Nephron (organoid): Measurements from ENCODE around the gene TIGD3.
A peak's percentile ranks its signal among the peaks of the same experiment; 100 is the strongest.

Experiments used
- H3K27ac Mint-ChIP-seq, 3 experiments: 2 replicates each; pipeline ENCODE4 v1.8.0; 2020; ENCODE audit warnings: mixed read lengths in 3 of 3, mild to moderate bottlenecking in 2 of 3, moderate library complexity in 1 of 3
- H3K27me3 Mint-ChIP-seq: 2 replicates; pipeline ENCODE4 v1.8.0; 2021; ENCODE audit warnings: low read depth, mild to moderate bottlenecking, moderate library complexity, mixed read lengths
- H3K36me3 Mint-ChIP-seq: 2 replicates; pipeline ENCODE4 v1.8.0; 2020; ENCODE audit warnings: low read depth, mixed read lengths
- H3K4me1 Mint-ChIP-seq: 2 replicates; pipeline ENCODE4 v1.8.0; 2020; ENCODE audit warnings: mixed read lengths
- H3K4me3 Mint-ChIP-seq, 3 experiments: 2 replicates each; pipeline ENCODE4 v1.8.0; 2020; ENCODE audit warnings: mild to moderate bottlenecking in 3 of 3, mixed read lengths in 3 of 3, moderate library complexity in 2 of 3
- H3K9me3 Mint-ChIP-seq: 2 replicates; pipeline ENCODE4 v1.8.0; 2020; ENCODE audit warnings: mixed read lengths
- CTCF ChIP-seq, 3 experiments: fragments of 200-600 bp; sonication (generic); IDR thresholded peaks; one replicate each; pipeline ENCODE4 v1.5.0; 2021; ENCODE audit warnings: antibody characterized with exemption in 3 of 3; ENCODE audit not compliant: unreplicated experiment in 3 of 3

The TIGD3 gene

GRCh38 chr11:65399845-65400244 lies 45.3 kb downstream of the TIGD3 start:
- Mint-ChIP-seq H3K9me3 (no peaks in the 10 kb centered on the region), H3K27me3 (no peaks in the 10 kb centered on the region), H3K4me3 (no peak overlapping the region), H3K36me3 (peaks cover 28% of the 10 kb centered on the region), H3K4me1 (peaks cover 12% of the 10 kb centered on the region), H3K27ac (no peak overlapping the region)
- TF ChIP-seq CTCF (IDR thresholded peaks at IDR 0.05; ENCODE audit: unreplicated experiment in 3 of 3): no peak

GRCh38 chr11:65400307-65401072 lies 45.9 kb downstream of the TIGD3 start:
- H3K27ac Mint-ChIP-seq: no peak overlapping the region
- H3K27me3 Mint-ChIP-seq: no peaks in the 10 kb centered on the region
- H3K4me3 Mint-ChIP-seq: no peak overlapping the region
- peaks cover 12% of the 10 kb centered on the region for H3K4me1 Mint-ChIP-seq
- no peaks in the 10 kb centered on the region for H3K9me3 Mint-ChIP-seq
- H3K36me3 Mint-ChIP-seq: peaks cover 28% of the 10 kb centered on the region
- no peak for TF ChIP-seq CTCF (IDR thresholded peaks at IDR 0.05; ENCODE audit: unreplicated experiment in 3 of 3)

- Mint-ChIP-seq H3K36me3 (peaks cover 28% of the 10 kb centered on the region), H3K27me3 (no peaks in the 10 kb centered on the region), H3K9me3 (no peaks in the 10 kb centered on the region), H3K4me1 (peaks cover 12% of the 10 kb centered on the region), H3K4me3 (no peak overlapping the region), H3K27ac (peak overlapping the region in 1 of 3 experiments; percentile 35)
- no peak for TF ChIP-seq CTCF (IDR thresholded peaks at IDR 0.05; ENCODE audit: unreplicated experiment in 3 of 3)
Observed at GRCh38 chr11:65401073-65401802, 46.7 kb downstream of the TIGD3 start.

GRCh38 chr11:65401803-65402248 lies 47.3 kb downstream of the TIGD3 start:
- H3K36me3 Mint-ChIP-seq: peaks cover 28% of the 10 kb centered on the region
- H3K9me3 Mint-ChIP-seq: no peaks in the 10 kb centered on the region
- H3K27me3 Mint-ChIP-seq: no peaks in the 10 kb centered on the region
- no peak for TF ChIP-seq CTCF (IDR thresholded peaks at IDR 0.05; ENCODE audit: unreplicated experiment in 3 of 3)
- H3K27ac Mint-ChIP-seq: peak overlapping the region in 1 of 3 experiments; percentile 35
- H3K4me1 Mint-ChIP-seq: peaks cover 12% of the 10 kb centered on the region
- H3K4me3 Mint-ChIP-seq: no peak overlapping the region

- H3K9me3 Mint-ChIP-seq: no peaks in the 10 kb centered on the region
- TF ChIP-seq CTCF (IDR thresholded peaks at IDR 0.05; ENCODE audit: unreplicated experiment in 3 of 3): no peak
- no peak overlapping the region for H3K4me3 Mint-ChIP-seq
- H3K4me1 Mint-ChIP-seq: peaks cover 7% of the 10 kb centered on the region
- H3K27me3 Mint-ChIP-seq: no peaks in the 10 kb centered on the region
- H3K36me3 Mint-ChIP-seq: peaks cover 21% of the 10 kb centered on the region
- no peak overlapping the region for H3K27ac Mint-ChIP-seq
Observed at GRCh38 chr11:65402790-65403189, 48.2 kb downstream of the TIGD3 start.
